ENCODE results near the gene TEAD2.

Gene TEAD2

DNA sequence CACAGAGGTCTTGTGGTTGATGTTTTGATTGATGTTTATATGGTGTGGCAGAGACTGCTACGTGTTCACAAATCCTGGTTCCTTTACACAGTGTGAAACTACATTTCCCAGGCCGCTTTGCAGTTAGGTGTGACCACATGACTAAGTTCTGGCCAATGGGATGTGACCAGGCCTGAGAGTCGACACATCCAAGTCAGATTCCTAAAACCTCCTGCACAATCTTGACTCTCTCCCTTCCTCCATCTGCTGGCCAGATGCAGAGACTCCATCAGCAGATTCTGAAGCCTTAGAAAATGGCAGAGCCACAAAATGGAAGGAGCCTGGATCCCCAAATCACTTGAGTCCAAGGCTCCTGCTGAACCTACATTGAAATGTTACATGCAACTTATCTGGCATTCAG, 14.4 kb downstream of the TEAD2 start:
- TF ChIP-seq GATA3 (IDR thresholded peaks at IDR 0.05; ENCODE audit: low read depth, low read length) (no peak), GATA2 (IDR thresholded peaks at IDR 0.05; ENCODE audit: low read depth, low read length) (no peak)

DNA sequence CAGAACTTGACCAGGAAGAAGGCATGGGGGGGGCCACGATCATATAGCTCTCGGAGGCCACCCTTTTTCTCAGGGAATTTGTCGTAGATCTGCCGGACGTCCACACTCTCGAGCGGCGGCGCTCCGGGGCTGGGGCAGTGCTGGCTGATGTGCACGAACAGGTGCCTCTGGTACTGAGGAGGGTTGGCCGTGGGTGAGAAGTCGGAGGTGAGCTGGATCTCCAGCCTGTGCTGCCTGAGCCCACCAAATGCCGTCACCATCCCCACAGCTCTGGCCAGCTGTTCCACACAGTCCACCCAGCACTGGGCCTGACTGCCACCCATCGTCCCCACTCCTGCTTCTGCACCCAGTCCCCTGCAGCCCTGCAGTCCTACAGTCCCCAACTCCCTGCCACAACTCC, 15.0 kb downstream of the TEAD2 start:
- TF ChIP-seq GATA2 (IDR thresholded peaks at IDR 0.05; ENCODE audit: low read depth, low read length) (no peak), GATA3 (IDR thresholded peaks at IDR 0.05; ENCODE audit: low read depth, low read length) (no peak)

DNA sequence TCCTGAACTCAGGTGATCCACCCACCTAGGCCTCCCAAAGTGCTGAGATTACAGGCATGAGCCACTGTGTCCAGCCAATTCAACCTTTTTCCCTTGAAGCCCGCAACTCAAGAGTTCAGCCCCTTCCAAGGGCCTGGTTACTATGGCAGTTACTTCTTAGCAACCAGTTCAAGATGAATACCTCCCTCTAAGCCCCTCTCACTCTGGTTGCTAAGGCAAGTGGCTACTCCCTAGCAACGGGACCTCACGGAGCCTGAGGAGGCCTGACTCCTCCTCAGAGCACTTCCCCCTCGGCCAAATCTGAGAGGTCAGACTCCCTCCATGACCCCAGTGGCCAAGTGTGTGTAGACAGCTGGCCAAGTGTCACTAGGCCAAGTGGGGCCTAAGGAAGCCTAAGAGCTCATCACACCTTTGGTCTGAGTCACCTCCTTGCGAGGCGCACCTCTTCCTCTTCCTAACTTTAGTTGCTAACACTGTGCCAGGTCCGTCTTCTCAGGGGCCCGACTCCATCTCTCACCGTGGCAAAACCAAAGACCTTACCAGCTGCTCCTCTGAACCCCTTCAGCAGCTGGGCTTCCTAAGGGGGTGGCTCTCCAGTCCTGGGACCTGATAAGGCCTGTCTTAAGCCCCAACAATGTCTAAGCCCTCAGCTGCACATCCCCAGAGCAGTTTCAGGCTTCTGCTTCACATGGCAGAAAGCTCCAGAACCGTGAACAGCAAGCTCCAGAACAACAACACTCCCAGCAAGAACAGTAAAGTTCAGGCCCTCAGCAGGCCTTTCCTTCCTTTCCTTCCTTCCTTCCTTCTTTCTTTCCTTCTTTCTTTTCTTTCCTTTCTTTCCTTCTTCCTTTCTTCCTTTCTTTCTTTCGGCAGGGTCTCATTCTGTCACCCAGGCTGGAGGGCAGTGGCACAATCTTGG, 17.5 kb downstream of the TEAD2 start:
- TF ChIP-seq GATA3 (IDR thresholded peaks at IDR 0.05; ENCODE audit: low read depth, low read length) (no peak), GATA2 (IDR thresholded peaks at IDR 0.05; ENCODE audit: low read depth, low read length) (no peak)

DNA sequence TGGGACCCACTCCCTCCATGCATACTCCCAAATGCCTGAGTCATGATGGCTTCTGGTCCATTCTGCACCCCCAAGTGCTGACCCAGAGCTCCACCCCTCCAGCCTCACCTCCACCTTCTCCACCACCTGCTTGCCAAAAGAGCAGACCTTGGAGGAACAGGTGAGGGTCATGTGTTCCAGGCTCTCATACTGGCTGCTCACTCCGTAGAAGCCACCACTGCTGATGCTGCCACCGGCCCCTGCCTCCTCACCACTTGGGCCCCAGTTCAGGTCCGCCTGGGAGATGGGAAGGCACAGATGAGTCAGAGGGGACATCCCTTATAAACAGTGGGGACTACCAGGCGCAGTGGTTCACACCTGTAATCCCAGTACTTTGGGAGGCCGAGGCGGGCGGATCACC, 19.1 kb downstream of the TEAD2 start:
- TF ChIP-seq GATA3 (IDR thresholded peaks at IDR 0.05; ENCODE audit: low read depth, low read length) (no peak), GATA2 (IDR thresholded peaks at IDR 0.05; ENCODE audit: low read depth, low read length) (no peak)

DNA sequence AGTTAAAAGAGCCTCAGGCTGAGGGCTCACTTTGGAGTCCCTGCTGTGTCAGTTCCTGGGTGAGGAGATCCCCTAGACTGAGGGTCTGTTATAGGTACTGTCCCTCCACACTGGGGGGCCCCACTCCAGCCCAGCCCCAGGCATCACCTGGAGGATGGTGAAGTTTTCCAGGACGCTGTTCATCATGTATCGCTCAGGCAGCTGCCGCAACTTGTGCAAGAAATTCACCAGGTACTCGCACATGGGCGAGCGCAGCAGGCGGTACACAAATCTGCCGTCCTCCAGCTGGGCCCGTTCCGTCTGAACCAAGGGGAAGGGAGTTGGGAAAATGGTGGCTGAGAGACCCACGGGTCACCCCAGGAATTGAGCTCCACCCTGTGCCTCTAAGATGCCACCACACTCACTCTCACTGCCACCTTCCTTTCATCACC, 19.9 kb downstream of the TEAD2 start:
- no peak for TF ChIP-seq GATA2 (IDR thresholded peaks at IDR 0.05; ENCODE audit: low read depth, low read length)
- no peak for TF ChIP-seq GATA3 (IDR thresholded peaks at IDR 0.05; ENCODE audit: low read depth, low read length)

DNA sequence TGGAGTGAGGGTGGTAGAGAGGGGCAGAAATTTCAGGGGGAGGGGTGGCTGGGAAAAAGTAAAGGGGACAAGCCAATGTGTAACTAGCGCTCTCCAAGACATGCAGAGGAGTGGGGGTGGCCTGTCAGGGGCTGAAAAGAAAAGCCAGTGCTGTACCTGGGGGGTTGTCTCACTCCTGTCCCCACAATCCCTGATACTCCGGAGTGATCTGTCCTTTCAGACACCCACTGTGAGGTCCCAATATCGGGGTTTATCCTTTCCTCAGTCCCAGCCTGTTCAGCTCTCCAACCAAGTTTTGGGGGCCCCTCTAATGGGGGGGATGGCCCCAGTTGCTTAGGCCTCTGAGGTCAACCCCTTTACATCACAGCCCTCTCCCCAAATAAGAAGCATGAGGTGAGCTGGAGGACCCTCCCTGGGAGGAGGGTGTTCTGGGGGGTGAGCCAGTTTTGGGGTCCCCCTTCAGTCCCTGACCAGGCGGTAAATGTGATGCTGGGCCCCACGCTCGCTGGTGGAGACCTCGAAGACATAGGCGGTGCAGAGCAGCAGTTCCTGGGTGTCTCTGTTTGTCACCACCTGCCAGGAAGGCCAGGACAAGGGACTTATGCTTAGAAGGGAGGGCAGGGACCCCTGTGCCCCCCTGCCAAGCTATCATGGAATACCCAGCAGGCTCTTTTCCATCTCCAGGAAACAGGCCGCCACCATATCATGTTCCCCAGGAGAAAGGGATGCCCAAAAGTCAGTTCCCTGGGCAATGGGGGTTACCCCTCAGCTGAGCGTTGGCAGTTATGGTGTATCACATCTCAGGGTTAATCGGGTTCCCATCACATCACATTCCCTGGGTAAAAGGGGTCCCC, 21.1 kb downstream of the TEAD2 start:
- no peak for TF ChIP-seq GATA2 (IDR thresholded peaks at IDR 0.05; ENCODE audit: low read depth, low read length)
- TF ChIP-seq GATA3 (IDR thresholded peaks at IDR 0.05; ENCODE audit: low read depth, low read length), result no peak

DNA sequence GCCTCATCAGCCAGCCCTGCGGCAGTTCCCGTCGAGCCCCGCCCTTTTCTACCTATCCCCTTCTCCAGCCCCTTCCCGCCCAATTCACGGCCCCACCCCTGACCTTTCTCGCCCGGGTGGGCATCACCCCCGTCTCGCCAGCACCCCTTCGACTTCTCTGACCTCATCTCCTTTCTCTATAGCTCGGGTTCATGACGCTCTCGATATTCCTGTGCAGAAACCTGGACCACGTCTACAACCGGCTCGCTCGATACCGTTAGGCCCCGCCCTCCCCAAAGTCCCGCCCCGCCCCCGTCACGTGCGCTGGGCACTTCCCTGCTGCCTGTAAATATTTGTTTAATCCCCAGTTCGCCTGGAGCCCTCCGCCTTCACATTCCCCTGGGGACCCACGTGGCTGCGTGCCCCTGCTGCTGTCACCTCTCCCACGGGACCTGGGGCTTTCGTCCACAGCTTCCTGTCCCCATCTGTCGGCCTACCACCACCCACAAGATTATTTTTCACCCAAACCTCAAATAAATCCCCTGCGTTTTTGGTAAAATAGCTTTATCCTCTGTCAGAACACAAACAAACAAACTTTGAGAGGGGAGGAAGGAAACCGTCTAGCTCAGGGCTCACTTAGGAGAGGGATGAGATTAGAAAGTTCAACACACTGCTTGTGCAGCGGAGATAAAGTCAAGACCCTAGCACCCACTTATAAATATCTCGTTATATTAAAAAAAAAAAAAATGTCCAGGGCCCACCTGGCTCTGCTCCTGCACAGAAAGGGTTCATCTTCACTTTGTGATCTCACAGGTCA, 21.9 kb downstream of the TEAD2 start:
- TF ChIP-seq GATA3 (IDR thresholded peaks at IDR 0.05; ENCODE audit: low read depth, low read length), result no peak
- TF ChIP-seq GATA2 (IDR thresholded peaks at IDR 0.05; ENCODE audit: low read depth, low read length), result no peak

DNA sequence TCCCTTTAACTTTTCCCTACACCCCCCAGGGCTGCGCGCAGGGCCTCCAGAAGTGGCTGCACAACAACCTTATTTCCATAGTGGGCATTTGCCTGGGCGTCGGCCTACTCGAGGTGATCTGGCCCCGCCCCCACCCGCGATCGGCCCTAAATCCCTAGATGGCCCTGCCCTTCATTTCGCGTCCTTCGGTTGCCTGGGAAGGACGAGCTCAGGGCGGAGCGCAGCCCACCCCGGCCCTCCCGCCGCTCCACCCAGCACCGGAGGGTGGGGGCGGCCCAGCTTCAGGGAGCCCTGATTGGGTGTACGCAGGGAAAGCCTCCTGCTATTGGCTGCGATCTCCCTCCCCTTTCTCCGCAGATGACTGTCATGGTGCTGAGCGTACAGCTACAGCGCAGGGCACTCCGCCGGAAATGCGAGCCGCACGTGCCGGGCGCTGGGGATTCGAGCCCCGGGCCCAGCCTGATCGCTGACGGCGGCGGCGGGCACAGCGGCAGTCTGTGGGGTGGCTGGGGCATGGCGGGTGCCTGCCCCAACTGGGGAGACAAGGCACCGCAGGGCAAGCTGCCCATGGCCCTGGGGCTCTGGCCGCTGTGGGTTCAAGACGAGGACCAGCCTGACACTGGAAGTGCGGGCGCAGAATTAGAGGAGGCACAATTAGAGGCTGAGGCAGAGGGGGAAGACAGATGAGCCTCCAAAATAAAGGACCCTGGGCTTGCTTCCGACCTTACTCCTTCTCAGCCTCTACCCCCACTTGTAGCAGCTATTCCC, 22.7 kb downstream of the TEAD2 start:
- no peak for TF ChIP-seq GATA3 (IDR thresholded peaks at IDR 0.05; ENCODE audit: low read depth, low read length)
- TF ChIP-seq GATA2 (IDR thresholded peaks at IDR 0.05; ENCODE audit: low read depth, low read length), result no peak

DNA sequence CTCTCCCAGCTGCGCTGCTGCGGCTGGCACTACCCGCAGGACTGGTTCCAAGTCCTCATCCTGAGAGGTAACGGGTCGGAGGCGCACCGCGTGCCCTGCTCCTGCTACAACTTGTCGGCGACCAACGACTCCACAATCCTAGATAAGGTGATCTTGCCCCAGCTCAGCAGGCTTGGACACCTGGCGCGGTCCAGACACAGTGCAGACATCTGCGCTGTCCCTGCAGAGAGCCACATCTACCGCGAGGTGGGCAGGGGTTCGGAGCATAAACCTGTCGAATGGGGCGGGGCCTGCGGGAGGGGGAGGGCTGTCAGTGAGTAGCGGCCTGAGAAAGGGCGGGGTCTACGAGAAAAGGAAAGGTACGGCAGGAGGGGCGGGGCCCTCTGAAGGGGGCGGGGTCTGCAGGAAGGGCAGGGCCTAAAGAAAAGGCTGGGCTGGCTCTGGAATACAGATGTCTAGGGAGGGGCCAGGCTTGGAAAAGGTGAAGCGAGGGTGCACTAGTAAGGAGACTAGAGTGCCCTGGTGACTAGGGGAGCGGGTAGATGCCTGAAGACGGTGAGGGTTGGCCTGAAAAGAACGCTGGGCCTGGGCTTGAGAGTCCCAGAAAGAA, 23.4 kb downstream of the TEAD2 start:
- TF ChIP-seq GATA2 (IDR thresholded peaks at IDR 0.05; ENCODE audit: low read depth, low read length), result no peak
- TF ChIP-seq GATA3 (IDR thresholded peaks at IDR 0.05; ENCODE audit: low read depth, low read length), result no peak

DNA sequence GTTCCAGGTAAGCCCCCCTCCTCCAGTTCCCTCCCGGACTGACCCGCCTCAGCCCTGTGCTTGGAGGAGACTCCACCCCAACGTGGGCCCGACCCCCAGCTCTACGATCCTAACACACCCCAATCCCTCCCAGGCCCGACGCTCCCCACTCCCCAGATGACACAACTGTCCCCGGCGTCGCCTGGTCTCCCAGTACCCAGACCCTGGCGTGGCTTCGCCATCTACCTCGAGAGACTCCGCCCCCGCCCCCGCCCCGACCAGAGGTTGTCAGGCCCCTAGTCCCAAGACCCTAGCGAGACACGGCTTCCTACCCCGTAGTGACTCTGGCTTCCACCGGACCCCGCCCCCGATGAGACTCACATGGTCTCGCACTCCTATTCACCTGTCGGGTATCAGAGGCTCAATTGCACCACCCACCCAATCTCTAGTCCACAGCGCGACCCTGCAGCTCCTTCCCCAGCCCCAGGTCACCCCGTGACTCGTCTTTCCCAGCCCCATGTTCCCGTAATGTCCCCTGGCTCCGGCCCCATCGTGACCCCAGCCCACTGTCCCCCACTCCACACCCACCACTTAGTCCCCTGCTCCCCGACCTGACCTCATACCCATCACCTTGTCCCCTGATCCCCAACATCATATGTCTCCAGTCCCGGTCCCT, 24.1 kb downstream of the TEAD2 start:
- no peak for TF ChIP-seq GATA3 (IDR thresholded peaks at IDR 0.05; ENCODE audit: low read depth, low read length)
- no peak for TF ChIP-seq GATA2 (IDR thresholded peaks at IDR 0.05; ENCODE audit: low read depth, low read length)

DNA sequence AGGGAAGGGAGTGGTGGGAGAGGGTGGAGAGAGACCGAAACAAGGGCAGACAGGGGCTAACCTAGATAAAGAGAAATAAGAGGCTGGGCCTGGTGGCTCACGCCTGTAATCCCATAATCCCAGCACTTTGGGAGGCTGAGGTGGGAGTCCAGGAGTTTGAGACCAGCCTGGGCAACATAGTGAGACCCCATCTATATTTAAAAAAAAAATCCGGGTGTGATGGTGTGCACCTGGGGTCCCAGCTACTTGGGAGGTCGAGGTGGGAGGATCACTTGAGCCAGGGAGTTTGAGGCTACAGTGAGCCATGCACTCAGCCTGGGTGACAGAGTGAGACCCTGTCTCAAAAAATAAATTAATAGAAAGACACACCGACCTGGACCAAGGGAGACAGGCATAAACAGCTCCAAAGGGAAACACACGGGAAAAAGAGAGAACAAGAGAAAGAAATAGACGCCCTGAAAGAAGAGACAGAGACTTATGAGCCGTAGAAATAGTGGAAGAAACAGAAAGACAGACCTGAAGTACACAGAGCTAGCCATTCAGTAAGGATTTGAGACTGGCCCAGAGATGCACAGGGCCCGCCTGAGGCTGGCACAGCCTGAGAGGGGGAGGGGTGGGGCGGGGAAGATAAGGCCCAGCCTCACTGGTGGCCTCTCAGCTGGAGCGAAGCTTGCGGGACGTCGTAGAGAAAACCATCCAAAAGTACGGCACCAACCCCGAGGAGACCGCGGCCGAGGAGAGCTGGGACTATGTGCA, 24.8 kb downstream of the TEAD2 start:
- no peak for TF ChIP-seq GATA3 (IDR thresholded peaks at IDR 0.05; ENCODE audit: low read depth, low read length)
- TF ChIP-seq GATA2 (IDR thresholded peaks at IDR 0.05; ENCODE audit: low read depth, low read length), result no peak
